ENCODE data around the gene LMOD1.
"Not testable (repeated sequence)": the region's sequence is repeated elsewhere in the genome, so short reads cannot be mapped to it uniquely, and the experiment has no call there.

Gene LMOD1

DNA sequence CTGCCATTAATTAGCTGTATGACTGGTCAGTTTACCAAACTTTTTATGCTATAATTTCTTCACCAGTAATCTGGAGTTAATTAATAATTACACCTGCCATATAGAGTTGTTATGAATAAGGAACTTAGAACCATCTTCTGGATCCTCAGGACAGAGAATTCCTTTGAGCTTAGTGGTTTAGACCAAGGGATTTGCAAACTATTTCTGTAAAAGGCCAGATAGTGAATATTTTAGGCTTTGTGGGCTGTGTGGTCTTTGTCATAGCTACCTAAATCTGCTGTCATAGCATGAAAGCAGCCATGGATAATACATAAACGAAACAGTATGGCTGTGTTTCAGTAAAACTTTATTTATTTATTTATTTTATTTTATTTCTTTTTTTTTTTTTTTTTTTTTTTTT lies 17.9 kb upstream of the LMOD1 start:
- Histone ChIP-seq H3K4me1 (ENCODE audit: low read length) (peaks cover 8% of the 10 kb centered on the region), H3K9ac (ENCODE audit: low read length) (no peak overlapping the region), H4K20me1 (ENCODE audit: insufficient read depth, low read length) (no peaks in the 10 kb centered on the region), H3K27me3 (ENCODE audit: low read depth, low read length) (no peaks in the 10 kb centered on the region), H3K4me2 (ENCODE audit: low read length) (no peak overlapping the region), H3K9me3 (ENCODE audit: insufficient read depth, low read length) (no peaks in the 10 kb centered on the region), H3K27ac (ENCODE audit: low read length) (no peak overlapping the region), H3K36me3 (replicated peaks; ENCODE audit: low read depth, low read length) (peaks cover 55% of the 10 kb centered on the region), H3K79me2 (ENCODE audit: low read length) (peaks cover 8% of the 10 kb centered on the region; the same call in 1 of the 2 replicates), H2AFZ (ENCODE audit: low read depth, low read length) (no peak overlapping the region), H3K4me3 (ENCODE audit: low read length) (no peak overlapping the region)
- TF ChIP-seq, protein P1, sequence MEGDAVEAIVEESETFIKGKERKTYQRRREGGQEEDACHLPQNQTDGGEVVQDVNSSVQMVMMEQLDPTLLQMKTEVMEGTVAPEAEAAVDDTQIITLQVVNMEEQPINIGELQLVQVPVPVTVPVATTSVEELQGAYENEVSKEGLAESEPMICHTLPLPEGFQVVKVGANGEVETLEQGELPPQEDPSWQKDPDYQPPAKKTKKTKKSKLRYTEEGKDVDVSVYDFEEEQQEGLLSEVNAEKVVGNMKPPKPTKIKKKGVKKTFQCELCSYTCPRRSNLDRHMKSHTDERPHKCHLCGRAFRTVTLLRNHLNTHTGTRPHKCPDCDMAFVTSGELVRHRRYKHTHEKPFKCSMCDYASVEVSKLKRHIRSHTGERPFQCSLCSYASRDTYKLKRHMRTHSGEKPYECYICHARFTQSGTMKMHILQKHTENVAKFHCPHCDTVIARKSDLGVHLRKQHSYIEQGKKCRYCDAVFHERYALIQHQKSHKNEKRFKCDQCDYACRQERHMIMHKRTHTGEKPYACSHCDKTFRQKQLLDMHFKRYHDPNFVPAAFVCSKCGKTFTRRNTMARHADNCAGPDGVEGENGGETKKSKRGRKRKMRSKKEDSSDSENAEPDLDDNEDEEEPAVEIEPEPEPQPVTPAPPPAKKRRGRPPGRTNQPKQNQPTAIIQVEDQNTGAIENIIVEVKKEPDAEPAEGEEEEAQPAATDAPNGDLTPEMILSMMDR (IDR thresholded peaks at IDR 0.05; ENCODE audit: low read depth, low read length), result no peak
- no peak for TF ChIP-seq EZH2phosphoT487 (IDR thresholded peaks at IDR 0.05; ENCODE audit: low read depth)

DNA sequence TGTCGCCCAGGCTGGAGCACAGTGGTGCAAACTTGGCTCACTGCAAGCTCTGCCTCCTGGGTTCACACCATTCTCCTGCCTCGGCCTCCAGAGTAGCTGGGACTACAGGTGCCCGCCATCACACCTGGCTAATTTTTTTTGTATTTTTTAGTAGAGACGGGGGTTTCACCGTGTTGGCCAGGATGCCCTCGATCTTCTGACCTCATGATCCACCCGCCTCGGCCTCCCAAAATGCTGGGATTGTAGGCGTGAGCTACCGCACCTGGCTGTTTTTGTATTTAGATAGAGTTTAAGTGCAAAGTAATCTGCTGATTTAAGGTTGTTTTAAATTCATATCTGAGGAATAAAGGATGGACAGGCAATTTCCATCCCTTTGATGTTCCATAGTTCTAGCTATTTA lies 16.0 kb upstream of the LMOD1 start:
- peaks cover 63% of the 10 kb centered on the region for H3K36me3 ChIP-seq (replicated peaks; ENCODE audit: low read depth, low read length)
- H3K27ac ChIP-seq (ENCODE audit: low read length); H3K9ac ChIP-seq (ENCODE audit: low read length): not testable (repeated sequence)

DNA sequence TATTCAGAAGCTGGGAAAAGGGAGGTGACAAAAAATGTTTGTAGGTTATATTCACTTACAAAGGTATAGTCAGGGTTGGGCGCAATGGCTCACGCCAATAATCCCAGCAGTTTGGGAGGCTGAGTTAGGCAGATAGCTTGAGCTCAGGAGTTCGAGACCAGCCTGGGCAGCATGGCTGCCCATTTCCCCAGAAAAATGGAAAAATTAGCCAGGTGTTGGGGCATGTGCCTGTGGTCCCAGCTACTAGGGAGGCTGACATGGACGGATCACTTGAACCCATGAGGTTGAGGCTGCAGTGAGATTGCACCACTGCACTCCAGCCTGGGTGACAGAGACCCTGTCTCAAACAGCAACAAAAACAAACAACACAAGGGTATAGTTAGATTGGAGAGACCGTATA lies 12.0 kb upstream of the LMOD1 start:
- TF ChIP-seq, protein P1 (IDR thresholded peaks at IDR 0.05; ENCODE audit: low read depth, low read length), result no peak
- no peak for TF ChIP-seq EZH2phosphoT487 (IDR thresholded peaks at IDR 0.05; ENCODE audit: low read depth)
- H3K4me2 ChIP-seq (ENCODE audit: low read length), result no peak overlapping the region
- H3K79me2 ChIP-seq (ENCODE audit: low read length), result peaks cover 49% of the 10 kb centered on the region
- H2AFZ ChIP-seq (ENCODE audit: low read depth, low read length), result no peak overlapping the region
- H3K4me3 ChIP-seq (ENCODE audit: low read length), result no peak overlapping the region
- H3K4me1 ChIP-seq (ENCODE audit: low read length), result peaks cover 11% of the 10 kb centered on the region
- no peaks in the 10 kb centered on the region for H3K27me3 ChIP-seq (ENCODE audit: low read depth, low read length)
- no peaks in the 10 kb centered on the region for H4K20me1 ChIP-seq (ENCODE audit: insufficient read depth, low read length)
- no peaks in the 10 kb centered on the region for H3K9me3 ChIP-seq (ENCODE audit: insufficient read depth, low read length)
- no peak overlapping the region for H3K9ac ChIP-seq (ENCODE audit: low read length)
- peaks cover 41% of the 10 kb centered on the region for H3K36me3 ChIP-seq (replicated peaks; ENCODE audit: low read depth, low read length)
- H3K27ac ChIP-seq (ENCODE audit: low read length), result no peak overlapping the region

More for the DNA sequence above, 16.0 kb upstream of the LMOD1 start:
- not testable (repeated sequence) for H3K4me2 ChIP-seq (ENCODE audit: low read length); H3K27me3 ChIP-seq (ENCODE audit: low read depth, low read length); H2AFZ ChIP-seq (ENCODE audit: low read depth, low read length); H3K4me1 ChIP-seq (ENCODE audit: low read length); H3K4me3 ChIP-seq (ENCODE audit: low read length); H4K20me1 ChIP-seq (ENCODE audit: insufficient read depth, low read length); H3K9me3 ChIP-seq (ENCODE audit: insufficient read depth, low read length)
- H3K79me2 ChIP-seq (ENCODE audit: low read length), result peaks cover 24% of the 10 kb centered on the region

DNA sequence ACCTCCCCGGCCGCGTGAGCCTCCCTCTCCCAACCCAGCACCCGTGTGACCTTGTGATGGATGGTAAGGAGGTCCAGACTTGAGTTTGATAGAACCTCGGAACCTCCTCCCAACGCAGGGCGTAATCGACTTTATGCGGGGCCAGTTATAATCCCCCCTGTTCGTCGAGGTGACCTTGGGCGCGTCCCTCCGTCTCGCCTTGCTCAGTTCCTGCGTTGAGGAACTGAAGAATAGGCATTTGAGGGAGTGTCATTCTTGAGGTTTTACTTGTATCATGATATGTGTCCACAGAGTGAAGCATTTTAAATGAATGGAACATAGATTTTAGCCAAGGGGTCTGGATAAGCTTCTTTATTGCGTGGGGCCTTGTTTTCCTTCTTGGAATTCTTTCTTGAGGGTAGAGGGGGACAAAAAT lies 9.4 kb upstream of the LMOD1 start:
- H3K4me3 ChIP-seq (ENCODE audit: low read length), result peak overlapping the region; percentile 85

More for the DNA sequence above, 9.4 kb upstream of the LMOD1 start:
- H4K20me1 ChIP-seq (ENCODE audit: insufficient read depth, low read length), result no peaks in the 10 kb centered on the region
- peaks cover 24% of the 10 kb centered on the region for H3K36me3 ChIP-seq (replicated peaks; ENCODE audit: low read depth, low read length)
- peak overlapping the region; percentile 85 for H3K9ac ChIP-seq (ENCODE audit: low read length)
- no peaks in the 10 kb centered on the region for H3K27me3 ChIP-seq (ENCODE audit: low read depth, low read length)
- H3K9me3 ChIP-seq (ENCODE audit: insufficient read depth, low read length), result no peaks in the 10 kb centered on the region
- H3K4me1 ChIP-seq (ENCODE audit: low read length), result peaks cover 11% of the 10 kb centered on the region
- peak overlapping the region; percentile 80 for H3K4me2 ChIP-seq (ENCODE audit: low read length)
- H3K79me2 ChIP-seq (ENCODE audit: low read length), result peaks cover 45% of the 10 kb centered on the region
- H2AFZ ChIP-seq (ENCODE audit: low read depth, low read length), result peak overlapping the region; percentile 55; the same call in 1 of the 2 replicates
- H3K27ac ChIP-seq (ENCODE audit: low read length), result peak overlapping the region; percentile 33
- TF ChIP-seq EZH2phosphoT487 (IDR thresholded peaks at IDR 0.05; ENCODE audit: low read depth), result no peak
- TF ChIP-seq, protein P1 (IDR thresholded peaks at IDR 0.05; ENCODE audit: low read depth, low read length), result no peak
